ENCODE data around the gene UTP14C. TPM values are rescaled to one million over a fixed set of nuclear protein-coding genes. Genes with fewer than 3 reads are reported as not detected.
"Not testable (repeated sequence)": the region's sequence is repeated elsewhere in the genome, so short reads cannot be mapped to it uniquely, and the experiment has no call there.

UTP14C gene
- polyA plus RNA-seq, 6 donors from 2014 or later = 0.93 to 3.4 (median 2.0) TPM; not detected in 1

GRCh38 chr13:52010890-52011631 is 13.4 kb upstream of the UTP14C start, which contains the start of gene ATP7B:
TSS of gene ATP7B (minus strand) at chr13:52011450. CDS start at chr13:52011337, 113 bp downstream.
- Mint-ChIP-seq H3K27ac (peak within 1 kb of the TSS; percentile 87 to 98 (median 96)), H3K4me3 (peak within 1 kb of the TSS; percentile 90 to 100 (median 98)), H3K9me3 (no peaks in the 10 kb centered on the region), H3K36me3 (peaks cover 0 to 5% of the 10 kb centered on the region in 2 donors), H3K27me3 (peaks cover 25 to 47% (median 38%) of the 10 kb centered on the region in 3 donors), H3K4me1 (peaks cover 11 to 26% (median 18%) of the 10 kb centered on the region in 3 donors)
- DNase-seq (peak; percentile 18), ATAC-seq (ENCODE audit: low read depth in 2 of 2) (no peak)

GRCh38 chr13:52011632-52012511 is 12.6 kb upstream of the UTP14C start, which contains the start of gene ALG11:
TSS of gene ALG11 (plus strand) at chr13:52012398. CDS start at chr13:52012419, 21 bp downstream.
- peaks cover 0 to 7% of the 10 kb centered on the region in 2 donors for H3K36me3 Mint-ChIP-seq
- peak within 1 kb of the TSS; percentile 90 to 100 (median 98) for H3K4me3 Mint-ChIP-seq
- ATAC-seq (ENCODE audit: low read depth in 2 of 2) (peak; percentile 97 to 98), DNase-seq (peak; percentile 100)
- peaks cover 11 to 30% (median 20%) of the 10 kb centered on the region in 3 donors for H3K4me1 Mint-ChIP-seq
- peaks cover 21 to 39% (median 30%) of the 10 kb centered on the region in 3 donors for H3K27me3 Mint-ChIP-seq
- H3K9me3 Mint-ChIP-seq = no peaks in the 10 kb centered on the region
- H3K27ac Mint-ChIP-seq = peak within 1 kb of the TSS; percentile 87 to 98 (median 96)

- H3K36me3 Mint-ChIP-seq = peaks cover 0 to 7% of the 10 kb centered on the region in 2 donors
- DNase-seq (no peak), ATAC-seq (ENCODE audit: low read depth in 2 of 2) (no peak)
- peaks cover 16 to 35% (median 25%) of the 10 kb centered on the region in 3 donors for H3K4me1 Mint-ChIP-seq
- peaks cover 17 to 33% (median 24%) of the 10 kb centered on the region in 3 donors for H3K27me3 Mint-ChIP-seq
- no peaks in the 10 kb centered on the region for H3K9me3 Mint-ChIP-seq
- peak overlapping the region; percentile 87 to 98 (median 96) for H3K27ac Mint-ChIP-seq
- peak overlapping the region; percentile 90 to 100 (median 98) for H3K4me3 Mint-ChIP-seq
Observed at GRCh38 chr13:52012512-52012836, 12.0 kb upstream of the UTP14C start.

GRCh38 chr13:52016296-52016695 is 8.2 kb upstream of the UTP14C start:
- H3K4me1 Mint-ChIP-seq = peaks cover 22 to 36% (median 32%) of the 10 kb centered on the region in 3 donors
- H3K27me3 Mint-ChIP-seq = peaks cover 0 to 2% (median 0%) of the 10 kb centered on the region in 3 donors
- no peak overlapping the region for H3K4me3 Mint-ChIP-seq
- H3K27ac Mint-ChIP-seq = no peak overlapping the region
- no peak for ATAC-seq (ENCODE audit: low read depth in 2 of 2)
- no peaks in the 10 kb centered on the region for H3K9me3 Mint-ChIP-seq
- no peak for DNase-seq
- peaks cover 15 to 18% of the 10 kb centered on the region in 2 donors for H3K36me3 Mint-ChIP-seq

GRCh38 chr13:52020191-52020590 is 4.3 kb upstream of the UTP14C start:
- ATAC-seq (ENCODE audit: low read depth in 2 of 2) = no peak

GRCh38 chr13:52022356-52022755 is 2.1 kb upstream of the UTP14C start:
- H3K4me1 Mint-ChIP-seq = peaks cover 20 to 37% (median 35%) of the 10 kb centered on the region in 3 donors
- ATAC-seq (ENCODE audit: low read depth in 2 of 2) (no peak), DNase-seq (no peak)
- H3K36me3 Mint-ChIP-seq = peaks cover 45 to 47% of the 10 kb centered on the region in 2 donors
- no peaks in the 10 kb centered on the region for H3K27me3 Mint-ChIP-seq
- no peaks in the 10 kb centered on the region for H3K9me3 Mint-ChIP-seq
- no peak overlapping the region for H3K4me3 Mint-ChIP-seq
- no peak overlapping the region for H3K27ac Mint-ChIP-seq

More at GRCh38 chr13:52020191-52020590, 4.3 kb upstream of the UTP14C start:
- Mint-ChIP-seq H3K4me1 (peaks cover 20 to 36% (median 25%) of the 10 kb centered on the region in 3 donors), H3K4me3 (peak overlapping the region in 1 of 8 donors; percentile 19), H3K36me3 (peaks cover 31 to 33% of the 10 kb centered on the region in 2 donors), H3K27me3 (no peaks in the 10 kb centered on the region), H3K27ac (no peak overlapping the region), H3K9me3 (no peaks in the 10 kb centered on the region)
- no peak for DNase-seq

- no peak overlapping the region for H3K27ac Mint-ChIP-seq
- H3K27me3 Mint-ChIP-seq = no peaks in the 10 kb centered on the region
- DNase-seq (no peak), ATAC-seq (ENCODE audit: low read depth in 2 of 2) (no peak)
- H3K36me3 Mint-ChIP-seq = peaks cover 53 to 67% of the 10 kb centered on the region in 2 donors
- H3K4me3 Mint-ChIP-seq = no peak overlapping the region
- peaks cover 0 to 5% (median 0%) of the 10 kb centered on the region in 7 donors for H3K9me3 Mint-ChIP-seq
- H3K4me1 Mint-ChIP-seq = peaks cover 13 to 40% (median 30%) of the 10 kb centered on the region in 3 donors
Observed at GRCh38 chr13:52025475-52026245, 1.2 kb downstream of the UTP14C start.

- H3K4me3 Mint-ChIP-seq = no peak overlapping the region
Observed at GRCh38 chr13:52026246-52026626, 1.7 kb downstream of the UTP14C start.

GRCh38 chr13:52027832-52028231 is 3.3 kb downstream of the UTP14C start:
- H3K4me1 Mint-ChIP-seq = peaks cover 13 to 34% (median 23%) of the 10 kb centered on the region in 3 donors
- peaks cover 0 to 5% (median 0%) of the 10 kb centered on the region in 7 donors for H3K9me3 Mint-ChIP-seq
- no peak for ATAC-seq (ENCODE audit: low read depth in 2 of 2)
- no peak for DNase-seq
- peaks cover 46 to 57% of the 10 kb centered on the region in 2 donors for H3K36me3 Mint-ChIP-seq
- no peaks in the 10 kb centered on the region for H3K27me3 Mint-ChIP-seq
- H3K4me3 Mint-ChIP-seq = peak overlapping the region in 1 of 8 donors; percentile 19
- H3K27ac Mint-ChIP-seq = no peak overlapping the region

More at GRCh38 chr13:52026246-52026626, 1.7 kb downstream of the UTP14C start:
- Mint-ChIP-seq H3K27ac (no peak overlapping the region), H3K4me1 (peaks cover 13 to 36% (median 26%) of the 10 kb centered on the region in 3 donors), H3K27me3 (no peaks in the 10 kb centered on the region), H3K36me3 (peaks cover 47 to 61% of the 10 kb centered on the region in 2 donors), H3K9me3 (peaks cover 0 to 5% (median 0%) of the 10 kb centered on the region in 7 donors)
- DNase-seq (no peak), ATAC-seq (ENCODE audit: low read depth in 2 of 2) (no peak)

- Mint-ChIP-seq H3K36me3 (peaks cover 37 to 52% of the 10 kb centered on the region in 2 donors), H3K27ac (peak overlapping the region in 2 of 6 donors; percentile 59 to 68), H3K27me3 (no peaks in the 10 kb centered on the region), H3K4me3 (no peak overlapping the region), H3K4me1 (peaks cover 13 to 34% (median 23%) of the 10 kb centered on the region in 3 donors), H3K9me3 (peaks cover 0 to 5% (median 0%) of the 10 kb centered on the region in 7 donors)
- DNase-seq (no peak), ATAC-seq (ENCODE audit: low read depth in 2 of 2) (no peak)
Observed at GRCh38 chr13:52029569-52029968, 5.1 kb downstream of the UTP14C start.

GRCh38 chr13:52030401-52030800 is 5.9 kb downstream of the UTP14C start:
- not testable (repeated sequence) for H3K9me3 Mint-ChIP-seq; DNase-seq; H3K4me3 Mint-ChIP-seq; H3K27me3 Mint-ChIP-seq; ATAC-seq (ENCODE audit: low read depth in 2 of 2)
- Mint-ChIP-seq H3K36me3 (peaks cover 29 to 44% of the 10 kb centered on the region in 2 donors), H3K27ac (peak overlapping the region in 1 of 6 donors; percentile 87), H3K4me1 (peaks cover 13 to 30% (median 23%) of the 10 kb centered on the region in 3 donors)

- H3K4me1 Mint-ChIP-seq = peaks cover 0 to 16% (median 10%) of the 10 kb centered on the region in 3 donors
Observed at GRCh38 chr13:52033039-52033438, 8.5 kb downstream of the UTP14C start.

More at GRCh38 chr13:52033039-52033438, 8.5 kb downstream of the UTP14C start:
- Mint-ChIP-seq H3K9me3 (peaks cover 0 to 5% (median 0%) of the 10 kb centered on the region in 7 donors), H3K27ac (no peak overlapping the region), H3K36me3 (peaks cover 21 to 25% of the 10 kb centered on the region in 2 donors), H3K27me3 (no peaks in the 10 kb centered on the region), H3K4me3 (no peak overlapping the region)
- ATAC-seq (ENCODE audit: low read depth in 2 of 2) = no peak
- DNase-seq = no peak

All from naive B cell (primary cell).